Measurements from ENCODE around the gene S100A8. TPM values are rescaled to one million over a fixed set of nuclear protein-coding genes. Genes with fewer than 3 reads are reported as not detected.

S100A8 gene
- total RNA-seq, 1 donor from 2014 or later: 50.0 TPM

GRCh38 chr1:153399401-153400055 is 8.7 kb upstream of the S100A8 start:
- DNase-seq (ENCODE audit: low read depth) (no peak), FAIRE-seq (peak; percentile 23)
- no peaks in the 10 kb centered on the region for H3K36me3 ChIP-seq (ENCODE audit: control insufficient read depth, insufficient read depth, low read length)
- peaks cover 2% of the 10 kb centered on the region for H3K27me3 ChIP-seq (ENCODE audit: control insufficient read depth, insufficient read depth, low read length)
- no peak overlapping the region for H3K4me3 ChIP-seq (ENCODE audit: low read depth, low read length)
- no peak for TF ChIP-seq CTCF (IDR thresholded peaks at IDR 0.05; ENCODE audit: insufficient read depth, low read length, severe bottlenecking)

GRCh38 chr1:153397924-153398651 is 7.2 kb upstream of the S100A8 start:
- DNase-seq (ENCODE audit: low read depth) (no peak), FAIRE-seq (no peak)
- H3K4me3 ChIP-seq (ENCODE audit: low read depth, low read length): no peak overlapping the region
- no peaks in the 10 kb centered on the region for H3K36me3 ChIP-seq (ENCODE audit: control insufficient read depth, insufficient read depth, low read length)
- TF ChIP-seq CTCF (IDR thresholded peaks at IDR 0.05; ENCODE audit: insufficient read depth, low read length, severe bottlenecking): no peak
- H3K27me3 ChIP-seq (ENCODE audit: control insufficient read depth, insufficient read depth, low read length): peaks cover 2% of the 10 kb centered on the region

- no peaks in the 10 kb centered on the region for H3K27me3 ChIP-seq (ENCODE audit: control insufficient read depth, insufficient read depth, low read length)
- peak; percentile 79 for FAIRE-seq
Observed at GRCh38 chr1:153397051-153397923, 6.4 kb upstream of the S100A8 start.

GRCh38 chr1:153396461-153396860 is 5.6 kb upstream of the S100A8 start:
- no peak for TF ChIP-seq CTCF (IDR thresholded peaks at IDR 0.05; ENCODE audit: insufficient read depth, low read length, severe bottlenecking)
- Histone ChIP-seq H3K27me3 (ENCODE audit: control insufficient read depth, insufficient read depth, low read length) (no peaks in the 10 kb centered on the region), H3K36me3 (ENCODE audit: control insufficient read depth, insufficient read depth, low read length) (no peaks in the 10 kb centered on the region), H3K4me3 (ENCODE audit: low read depth, low read length) (no peak overlapping the region)
- DNase-seq (ENCODE audit: low read depth) (no peak), FAIRE-seq (no peak)

More at GRCh38 chr1:153397051-153397923, 6.4 kb upstream of the S100A8 start:
- Histone ChIP-seq H3K4me3 (ENCODE audit: low read depth, low read length) (no peak overlapping the region), H3K36me3 (ENCODE audit: control insufficient read depth, insufficient read depth, low read length) (no peaks in the 10 kb centered on the region)
- no peak for DNase-seq (ENCODE audit: low read depth)
- TF ChIP-seq CTCF (IDR thresholded peaks at IDR 0.05; ENCODE audit: insufficient read depth, low read length, severe bottlenecking): no peak

- no peaks in the 10 kb centered on the region for H3K36me3 ChIP-seq (ENCODE audit: control insufficient read depth, insufficient read depth, low read length)
- DNase-seq (ENCODE audit: low read depth): no peak
- no peak for TF ChIP-seq CTCF (IDR thresholded peaks at IDR 0.05; ENCODE audit: insufficient read depth, low read length, severe bottlenecking)
- H3K27me3 ChIP-seq (ENCODE audit: control insufficient read depth, insufficient read depth, low read length): no peaks in the 10 kb centered on the region
- H3K4me3 ChIP-seq (ENCODE audit: low read depth, low read length): no peak overlapping the region
- FAIRE-seq: no peak
Observed at GRCh38 chr1:153395776-153396175, 4.9 kb upstream of the S100A8 start.
